ENCODE measurements around the gene UBR1. TPM values are rescaled to one million over a fixed set of nuclear protein-coding genes. Genes with fewer than 3 reads are reported as not detected.
"Not testable (repeated sequence)": the region's sequence is repeated elsewhere in the genome, so short reads cannot be mapped to it uniquely, and the experiment has no call there.

UBR1 gene
- total RNA-seq, 3 donors from 2014 or later (not counting 1 experiment from before 2014, with no cell fraction given) = 54.3 to 70.5 (median 61.4) TPM

DNA sequence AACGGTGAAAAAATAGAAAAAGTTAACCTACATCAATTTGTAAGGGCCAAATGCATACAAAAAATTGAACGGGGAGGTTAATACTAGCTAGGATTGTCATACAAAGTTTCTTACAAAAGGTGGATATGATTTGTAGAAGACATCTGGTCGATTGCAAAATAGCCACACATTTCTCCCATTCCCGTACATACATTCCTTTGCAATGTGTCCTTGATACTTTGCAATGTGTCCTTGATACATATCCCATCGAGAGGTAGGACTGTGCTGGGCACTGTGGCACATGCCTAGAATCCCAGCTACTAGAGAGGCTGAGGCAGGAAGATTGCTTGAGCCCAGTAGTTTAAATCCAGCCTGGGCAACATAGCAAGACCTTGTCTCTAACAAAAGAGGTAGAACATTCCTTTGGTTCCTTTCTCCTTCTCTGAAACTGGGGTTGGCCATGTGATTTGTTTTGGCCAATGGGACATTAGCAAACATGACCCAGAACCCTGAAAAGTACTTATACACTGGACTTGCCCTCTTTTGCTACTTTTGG lies 194.7 kb downstream of the UBR1 start:
- Histone ChIP-seq H3K36me3 (ENCODE audit: control insufficient read depth, insufficient read depth, low read length) (no peaks in the 10 kb centered on the region), H3K9me3 (ENCODE audit: control insufficient read depth, insufficient read depth, low read length) (no peaks in the 10 kb centered on the region), H3K4me1 (ENCODE audit: control insufficient read depth, insufficient read depth, low read length) (peaks cover 5% of the 10 kb centered on the region), H3K4me3 (ENCODE audit: low read length) (no peak overlapping the region), H3K27ac (ENCODE audit: low read length) (no peak overlapping the region), H3K27me3 (ENCODE audit: control insufficient read depth, insufficient read depth, low read length) (no peaks in the 10 kb centered on the region)
- no peak for DNase-seq
- TF ChIP-seq, protein P1, sequence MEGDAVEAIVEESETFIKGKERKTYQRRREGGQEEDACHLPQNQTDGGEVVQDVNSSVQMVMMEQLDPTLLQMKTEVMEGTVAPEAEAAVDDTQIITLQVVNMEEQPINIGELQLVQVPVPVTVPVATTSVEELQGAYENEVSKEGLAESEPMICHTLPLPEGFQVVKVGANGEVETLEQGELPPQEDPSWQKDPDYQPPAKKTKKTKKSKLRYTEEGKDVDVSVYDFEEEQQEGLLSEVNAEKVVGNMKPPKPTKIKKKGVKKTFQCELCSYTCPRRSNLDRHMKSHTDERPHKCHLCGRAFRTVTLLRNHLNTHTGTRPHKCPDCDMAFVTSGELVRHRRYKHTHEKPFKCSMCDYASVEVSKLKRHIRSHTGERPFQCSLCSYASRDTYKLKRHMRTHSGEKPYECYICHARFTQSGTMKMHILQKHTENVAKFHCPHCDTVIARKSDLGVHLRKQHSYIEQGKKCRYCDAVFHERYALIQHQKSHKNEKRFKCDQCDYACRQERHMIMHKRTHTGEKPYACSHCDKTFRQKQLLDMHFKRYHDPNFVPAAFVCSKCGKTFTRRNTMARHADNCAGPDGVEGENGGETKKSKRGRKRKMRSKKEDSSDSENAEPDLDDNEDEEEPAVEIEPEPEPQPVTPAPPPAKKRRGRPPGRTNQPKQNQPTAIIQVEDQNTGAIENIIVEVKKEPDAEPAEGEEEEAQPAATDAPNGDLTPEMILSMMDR (IDR thresholded peaks at IDR 0.05) = no peak
- Mint-ChIP-seq H3K27ac (no peak overlapping the region), H3K4me1 (peaks cover 22 to 31% of the 10 kb centered on the region in 2 donors), H3K4me3 (no peak overlapping the region), H3K36me3 (no peaks in the 10 kb centered on the region), H3K9me3 (no peaks in the 10 kb centered on the region), H3K27me3 (ENCODE audit: low read depth in 2 of 2) (no peaks in the 10 kb centered on the region)
- ATAC-seq = no peak
- intact Hi-C loops (cut with micrococcal nuclease) = no loop called here
- 97% methylated on average over 3 of the region's 5 CpGs for WGBS (ENCODE audit: insufficient coverage)

DNA sequence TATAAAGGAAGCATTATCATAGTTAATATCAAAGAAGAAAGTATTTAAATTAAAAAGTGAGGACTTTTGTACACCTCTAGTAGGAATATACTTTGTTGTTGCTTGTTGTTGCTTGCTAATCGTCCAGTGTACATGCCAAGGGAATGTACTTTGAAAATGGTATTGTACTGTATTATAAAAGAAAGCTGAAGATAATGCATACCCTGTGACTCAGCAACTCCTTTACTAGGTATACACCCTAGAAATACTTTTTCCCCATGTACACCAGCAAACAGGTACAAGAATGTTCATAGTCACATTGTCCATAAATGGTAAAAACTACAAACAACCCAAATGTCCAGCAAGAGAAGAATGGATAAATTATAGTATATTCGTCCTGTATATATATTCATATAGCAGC lies 197.3 kb downstream of the UBR1 start:
- no peak overlapping the region for H3K27ac Mint-ChIP-seq
- H3K4me1 Mint-ChIP-seq = peaks cover 8 to 24% of the 10 kb centered on the region in 2 donors
- no peak for ATAC-seq
- Histone ChIP-seq H3K4me1 (ENCODE audit: control insufficient read depth, insufficient read depth, low read length) (no peaks in the 10 kb centered on the region), H3K27ac (ENCODE audit: low read length) (no peak overlapping the region), H3K4me3 (ENCODE audit: low read length) (no peak overlapping the region), H3K27me3 (ENCODE audit: control insufficient read depth, insufficient read depth, low read length) (no peaks in the 10 kb centered on the region), H3K9me3 (ENCODE audit: control insufficient read depth, insufficient read depth, low read length) (no peaks in the 10 kb centered on the region), H3K36me3 (ENCODE audit: control insufficient read depth, insufficient read depth, low read length) (no peaks in the 10 kb centered on the region)
- no peak overlapping the region for H3K4me3 Mint-ChIP-seq
- TF ChIP-seq, protein P1 (IDR thresholded peaks at IDR 0.05) = no peak
- DNase-seq = no peak
- no peaks in the 10 kb centered on the region for H3K27me3 Mint-ChIP-seq (ENCODE audit: low read depth in 2 of 2)
- intact Hi-C loops (cut with micrococcal nuclease) = no loop called here
- no peaks in the 10 kb centered on the region for H3K9me3 Mint-ChIP-seq
- no peaks in the 10 kb centered on the region for H3K36me3 Mint-ChIP-seq
- 80% methylated on average over 1 of the region's 2 CpGs for WGBS (ENCODE audit: insufficient coverage)

DNA sequence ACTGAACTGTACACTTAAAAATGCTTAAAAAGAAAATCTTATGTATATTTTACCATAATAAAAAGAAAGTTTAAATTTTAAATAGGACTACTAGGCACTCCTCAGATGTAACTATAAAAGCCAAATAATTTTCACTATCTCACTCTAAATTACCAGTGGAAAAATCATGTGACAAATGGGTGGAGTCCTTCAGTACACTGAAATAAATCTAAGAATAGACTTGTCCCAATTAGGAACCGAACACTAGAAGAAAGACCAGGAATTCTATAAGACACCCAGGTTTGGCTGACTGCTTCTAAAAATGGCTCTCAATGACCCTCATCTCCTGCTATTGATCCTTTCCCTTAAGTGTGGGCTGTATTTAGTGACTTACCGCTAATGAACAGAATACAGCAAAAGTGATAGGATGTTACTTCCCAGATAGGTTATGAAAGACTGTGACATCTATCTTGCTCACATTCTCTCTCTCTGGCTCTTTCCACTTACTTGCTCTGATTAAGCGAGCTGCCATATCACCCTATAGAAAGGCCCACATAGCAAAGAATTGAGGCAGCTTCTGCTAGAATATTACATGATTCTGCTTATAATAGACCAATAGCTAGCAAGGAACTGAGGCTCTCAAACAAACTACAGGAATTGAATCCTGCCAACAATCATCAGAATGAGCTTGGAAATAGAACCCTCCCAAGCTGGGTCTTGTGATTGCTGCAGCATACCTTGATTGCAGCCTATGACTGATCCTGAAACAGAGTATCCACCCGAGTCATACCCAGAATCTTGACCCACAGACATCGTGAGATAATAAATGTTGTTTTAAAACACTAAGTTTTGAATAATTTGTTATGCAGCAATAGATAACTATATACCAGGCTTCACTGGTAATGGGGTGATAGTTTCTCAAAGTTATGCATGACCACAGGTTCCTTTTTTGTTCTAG lies 202.2 kb downstream of the UBR1 start:
- H3K27ac ChIP-seq (ENCODE audit: low read length) = no peak overlapping the region
- H3K9me3 ChIP-seq (ENCODE audit: control insufficient read depth, insufficient read depth, low read length) = no peaks in the 10 kb centered on the region
- H3K4me1 ChIP-seq (ENCODE audit: control insufficient read depth, insufficient read depth, low read length) = no peaks in the 10 kb centered on the region
- H3K27me3 ChIP-seq (ENCODE audit: control insufficient read depth, insufficient read depth, low read length) = no peaks in the 10 kb centered on the region
- H3K36me3 Mint-ChIP-seq = no peaks in the 10 kb centered on the region
- TF ChIP-seq, protein P1 (IDR thresholded peaks at IDR 0.05) = no peak
- H3K9me3 Mint-ChIP-seq = no peaks in the 10 kb centered on the region
- H3K4me3 ChIP-seq (ENCODE audit: low read length) = no peak overlapping the region
- no peak overlapping the region for H3K27ac Mint-ChIP-seq
- peaks cover 5 to 12% of the 10 kb centered on the region in 2 donors for H3K4me1 Mint-ChIP-seq
- WGBS (ENCODE audit: insufficient coverage) = 90% methylated on average over 2 of the region's 5 CpGs
- H3K4me3 Mint-ChIP-seq = no peak overlapping the region
- no peak for DNase-seq
- intact Hi-C loops (cut with micrococcal nuclease) = no loop called here
- H3K36me3 ChIP-seq (ENCODE audit: control insufficient read depth, insufficient read depth, low read length) = no peaks in the 10 kb centered on the region
- ATAC-seq = no peak
- no peaks in the 10 kb centered on the region for H3K27me3 Mint-ChIP-seq (ENCODE audit: low read depth in 2 of 2)

DNA sequence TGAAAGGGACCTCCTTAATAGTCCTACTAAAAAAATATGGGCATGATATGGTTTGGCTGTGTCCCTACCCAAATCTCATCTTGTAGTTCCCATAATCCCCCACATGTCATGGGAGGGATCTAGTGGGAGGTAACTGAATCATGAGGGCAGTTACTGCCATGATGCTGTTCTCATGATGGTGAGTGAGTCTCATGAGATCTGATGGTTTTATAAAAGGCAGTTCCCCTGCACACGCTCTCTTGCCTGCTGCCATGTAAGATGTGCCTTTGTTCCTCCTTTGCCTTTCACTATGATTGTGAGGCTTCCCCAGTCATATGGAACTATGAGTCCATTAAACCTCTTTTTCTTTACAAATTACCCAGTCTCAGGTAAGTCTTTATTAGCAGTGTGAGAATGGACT lies 211.9 kb downstream of the UBR1 start:
- 100% methylated on average over 1 of the region's 1 CpG for WGBS (ENCODE audit: insufficient coverage)
- H3K9me3 ChIP-seq (ENCODE audit: control insufficient read depth, insufficient read depth, low read length); H3K4me1 ChIP-seq (ENCODE audit: control insufficient read depth, insufficient read depth, low read length); H3K4me1 Mint-ChIP-seq; H3K4me3 ChIP-seq (ENCODE audit: low read length); H3K4me3 Mint-ChIP-seq; H3K27ac Mint-ChIP-seq; DNase-seq; H3K9me3 Mint-ChIP-seq; ATAC-seq; H3K27ac ChIP-seq (ENCODE audit: low read length); intact Hi-C loops (cut with micrococcal nuclease); H3K36me3 Mint-ChIP-seq; H3K27me3 Mint-ChIP-seq (ENCODE audit: low read depth in 2 of 2); H3K27me3 ChIP-seq (ENCODE audit: control insufficient read depth, insufficient read depth, low read length); H3K36me3 ChIP-seq (ENCODE audit: control insufficient read depth, insufficient read depth, low read length): not testable (repeated sequence)

Other genes starting within 250 kb of the UBR1 start
- 10 to 100 TPM; 17.5 to 25.9 (median 25.7) TPM for gene TTBK2, start 185.3 kb downstream of the UBR1 start, total RNA-seq
- 10 to 100 TPM; 39.4 to 43.8 (median 40.8) TPM for gene TMEM62, start 27.5 kb upstream of the UBR1 start, total RNA-seq
- 100 to 1,000 TPM; 120 to 150 (median 129) TPM for gene CCNDBP1, start 79.4 kb upstream of the UBR1 start, total RNA-seq
- gene EPB42, start 115.0 kb upstream of the UBR1 start, total RNA-seq = not detected
- gene TGM5, start 160.9 kb upstream of the UBR1 start, total RNA-seq = not detected
- not detected for gene TGM7, start 196.2 kb upstream of the UBR1 start, total RNA-seq
- gene LCMT2, start 224.5 kb upstream of the UBR1 start, total RNA-seq = 10 to 100 TPM in 2 of 3 donors, 1 to 10 TPM in 1; 8.0 to 12.6 (median 10.2) TPM